PC-3 (cell line): Measurements from ENCODE around the gene CCDC136. TPM values are rescaled to one million over a fixed set of nuclear protein-coding genes. Genes with fewer than 3 reads are reported as not detected.

Experiments
- ATAC-seq: fragments of 200-7000 bp; cut with Tn5 transposase; 2 replicates; pipeline ENCODE4 v1.9.1; 2020; ENCODE audit warnings: mild to moderate bottlenecking, moderate library complexity
- BruUV-seq: library from RNA; stranded (reverse); fragments of 400-500 nt; replicated peaks from 2 replicates; lab custom pipeline; 2021; lab: Mats Ljungman, UMichigan
- CTCF ChIA-PET: fragments of 300-600 bp; sonication (Branson Sonifier 250); formaldehyde crosslinking; loops from one replicate; lab custom pipeline; 2022; ENCODE audit warnings: antibody characterized with exemption; lab: Charles Lee
- POLR2A ChIA-PET: fragments of 300-600 bp; sonication (Branson Sonifier 250); formaldehyde crosslinking; loops from one replicate; lab custom pipeline; 2022; ENCODE audit warnings: antibody characterized with exemption; ENCODE audit not compliant: unreplicated experiment; lab: Charles Lee
- DNase-seq: peaks from one replicate; pipeline ENCODE4 v3.0.0-alpha.2; 2015
- H2AFZ ChIP-seq: fragments of 300-600 bp; sonication (generic); 2 replicates; pipeline ENCODE4 v1.6.0; 2016; ENCODE audit warnings: antibody characterized with exemption, low read length
- H3F3A ChIP-seq: fragments of 300-600 bp; sonication (generic); one replicate; pipeline ENCODE4 v1.6.0; 2017; ENCODE audit warnings: antibody characterized with exemption, low read length, control low read depth, mild to moderate bottlenecking; ENCODE audit not compliant: unreplicated experiment
- H3K27ac ChIP-seq: fragments of 300-600 bp; sonication (generic); 2 replicates; pipeline ENCODE4 v1.5.1; 2016; ENCODE audit warnings: mild to moderate bottlenecking, low read length
- H3K27me3 ChIP-seq: fragments of 300-600 bp; sonication (generic); 2 replicates; pipeline ENCODE4 v1.6.1; 2016; ENCODE audit warnings: low read length, mixed read lengths
- H3K36me3 ChIP-seq: fragments of 300-600 bp; sonication (generic); 2 replicates; pipeline ENCODE4 v1.6.1; 2016; ENCODE audit warnings: low read depth, mixed run types, low read length, mixed read lengths
- H3K4me1 ChIP-seq: fragments of 300-600 bp; sonication (generic); 2 replicates; pipeline ENCODE4 v1.5.1; 2016; ENCODE audit warnings: low read length; ENCODE audit not compliant: insufficient read depth
- H3K4me2 ChIP-seq: fragments of 300-600 bp; sonication (generic); 2 replicates; pipeline ENCODE4 v1.6.0; 2016; ENCODE audit warnings: low read length
- H3K4me3 ChIP-seq: fragments of 300-600 bp; sonication (generic); 2 replicates; pipeline ENCODE4 v1.5.1; 2016; ENCODE audit warnings: mild to moderate bottlenecking, low read length, mixed read lengths
- H3K79me2 ChIP-seq: fragments of 300-600 bp; sonication (generic); 2 replicates; pipeline ENCODE4 v1.6.1; 2017; ENCODE audit warnings: low read length, mixed read lengths
- H3K9ac ChIP-seq: fragments of 300-600 bp; sonication (generic); 2 replicates; pipeline ENCODE4 v1.6.0; 2016; ENCODE audit warnings: mild to moderate bottlenecking, low read length
- H3K9me2 ChIP-seq: fragments of 300-600 bp; sonication (generic); replicated peaks from 2 replicates; pipeline ENCODE4 v1.6.1; 2016; ENCODE audit warnings: mixed run types, low read length, mixed read lengths
- H3K9me3 ChIP-seq: fragments of 300-600 bp; sonication (generic); 2 replicates; pipeline ENCODE4 v1.6.1; 2016; ENCODE audit warnings: low read length, mixed read lengths
- H4K20me1 ChIP-seq: fragments of 300-600 bp; sonication (generic); 2 replicates; pipeline ENCODE4 v1.6.1; 2016; ENCODE audit warnings: low read length, mixed read lengths
- EZH2 ChIP-seq: fragments of 300-600 bp; sonication (generic); IDR thresholded peaks from one replicate; pipeline ENCODE4 v1.6.1; 2017; ENCODE audit warnings: antibody characterized with exemption, mild to moderate bottlenecking, low read length; ENCODE audit not compliant: unreplicated experiment
- EZH2phosphoT487 ChIP-seq: fragments of 300-600 bp; sonication (generic); IDR thresholded peaks from 2 replicates; pipeline ENCODE4 v1.6.1; 2018; ENCODE audit warnings: mild to moderate bottlenecking, antibody characterized with exemption, low read length, borderline replicate concordance
- intact Hi-C: fragments of 100-400 bp; cut with micrococcal nuclease; formaldehyde crosslinking; loops from 2 replicates; pipeline ENCODE4 v1.9.0; 2023
- total RNA-seq: library from RNA; depleted of rRNA; stranded (reverse); fragments of >200 nt; gene quantifications from 2 replicates; pipeline ENCODE4 v1.2.3, GENCODE V29; 2014
- TF ChIP-seq, protein P1 (sequence below): fragments of 300-600 bp; sonication (generic); conservative IDR thresholded peaks from 2 replicates; pipeline ENCODE4 v1.5.1; 2017; ENCODE audit warnings: antibody characterized with exemption, low read depth, mild to moderate bottlenecking, low read length

CCDC136 gene
- total RNA-seq, 1 experiment from 2014 or later, result 10.5 TPM

DNA sequence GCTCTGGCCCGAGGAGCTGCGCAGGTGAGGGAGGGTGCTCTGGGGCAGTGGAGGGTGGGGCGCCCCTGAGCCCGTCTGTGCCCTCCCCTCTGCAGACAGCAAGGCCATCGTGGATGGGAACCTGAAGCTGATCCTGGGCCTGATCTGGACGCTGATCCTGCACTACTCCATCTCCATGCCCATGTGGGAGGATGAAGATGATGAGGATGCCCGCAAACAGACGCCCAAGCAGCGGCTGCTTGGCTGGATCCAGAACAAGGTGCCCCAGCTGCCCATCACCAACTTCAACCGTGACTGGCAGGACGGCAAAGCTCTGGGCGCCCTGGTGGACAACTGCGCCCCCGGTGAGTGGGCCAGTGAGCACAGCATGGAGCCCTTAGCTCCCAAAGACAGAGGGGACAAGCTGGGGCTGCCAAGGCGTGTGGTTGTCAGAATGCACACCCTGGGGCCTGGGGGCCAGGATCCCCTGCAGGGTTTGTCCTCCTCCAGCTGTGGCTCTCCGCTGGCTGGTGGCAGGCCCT, 43.5 kb downstream of the CCDC136 start:
- Histone ChIP-seq H3K27me3 (no peaks in the 10 kb centered on the region), H3K27ac (no peak overlapping the region), H3K4me1 (peaks cover 29% of the 10 kb centered on the region), H3K9me2 (no peaks in the 10 kb centered on the region), H3K79me2 (peaks cover 44% of the 10 kb centered on the region), H3K4me3 (no peak overlapping the region), H3K36me3 (peaks cover 14% of the 10 kb centered on the region), H3K9ac (no peak overlapping the region), H4K20me1 (no peaks in the 10 kb centered on the region; the same call in 1 of the 2 replicates), H2AFZ (no peak overlapping the region), H3F3A (no peaks in the 10 kb centered on the region), H3K4me2 (no peak overlapping the region), H3K9me3 (no peaks in the 10 kb centered on the region)
- ChIA-PET POLR2A (no interaction called here), CTCF (no interaction called here)
- DNase-seq (no peak), ATAC-seq (no peak)
- no TSS peak for BruUV-seq
- intact Hi-C loops, result no loop called here
- TF ChIP-seq EZH2, result no peak
- TF ChIP-seq, protein P1, sequence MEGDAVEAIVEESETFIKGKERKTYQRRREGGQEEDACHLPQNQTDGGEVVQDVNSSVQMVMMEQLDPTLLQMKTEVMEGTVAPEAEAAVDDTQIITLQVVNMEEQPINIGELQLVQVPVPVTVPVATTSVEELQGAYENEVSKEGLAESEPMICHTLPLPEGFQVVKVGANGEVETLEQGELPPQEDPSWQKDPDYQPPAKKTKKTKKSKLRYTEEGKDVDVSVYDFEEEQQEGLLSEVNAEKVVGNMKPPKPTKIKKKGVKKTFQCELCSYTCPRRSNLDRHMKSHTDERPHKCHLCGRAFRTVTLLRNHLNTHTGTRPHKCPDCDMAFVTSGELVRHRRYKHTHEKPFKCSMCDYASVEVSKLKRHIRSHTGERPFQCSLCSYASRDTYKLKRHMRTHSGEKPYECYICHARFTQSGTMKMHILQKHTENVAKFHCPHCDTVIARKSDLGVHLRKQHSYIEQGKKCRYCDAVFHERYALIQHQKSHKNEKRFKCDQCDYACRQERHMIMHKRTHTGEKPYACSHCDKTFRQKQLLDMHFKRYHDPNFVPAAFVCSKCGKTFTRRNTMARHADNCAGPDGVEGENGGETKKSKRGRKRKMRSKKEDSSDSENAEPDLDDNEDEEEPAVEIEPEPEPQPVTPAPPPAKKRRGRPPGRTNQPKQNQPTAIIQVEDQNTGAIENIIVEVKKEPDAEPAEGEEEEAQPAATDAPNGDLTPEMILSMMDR, result no peak
- TF ChIP-seq EZH2phosphoT487, result no peak

DNA sequence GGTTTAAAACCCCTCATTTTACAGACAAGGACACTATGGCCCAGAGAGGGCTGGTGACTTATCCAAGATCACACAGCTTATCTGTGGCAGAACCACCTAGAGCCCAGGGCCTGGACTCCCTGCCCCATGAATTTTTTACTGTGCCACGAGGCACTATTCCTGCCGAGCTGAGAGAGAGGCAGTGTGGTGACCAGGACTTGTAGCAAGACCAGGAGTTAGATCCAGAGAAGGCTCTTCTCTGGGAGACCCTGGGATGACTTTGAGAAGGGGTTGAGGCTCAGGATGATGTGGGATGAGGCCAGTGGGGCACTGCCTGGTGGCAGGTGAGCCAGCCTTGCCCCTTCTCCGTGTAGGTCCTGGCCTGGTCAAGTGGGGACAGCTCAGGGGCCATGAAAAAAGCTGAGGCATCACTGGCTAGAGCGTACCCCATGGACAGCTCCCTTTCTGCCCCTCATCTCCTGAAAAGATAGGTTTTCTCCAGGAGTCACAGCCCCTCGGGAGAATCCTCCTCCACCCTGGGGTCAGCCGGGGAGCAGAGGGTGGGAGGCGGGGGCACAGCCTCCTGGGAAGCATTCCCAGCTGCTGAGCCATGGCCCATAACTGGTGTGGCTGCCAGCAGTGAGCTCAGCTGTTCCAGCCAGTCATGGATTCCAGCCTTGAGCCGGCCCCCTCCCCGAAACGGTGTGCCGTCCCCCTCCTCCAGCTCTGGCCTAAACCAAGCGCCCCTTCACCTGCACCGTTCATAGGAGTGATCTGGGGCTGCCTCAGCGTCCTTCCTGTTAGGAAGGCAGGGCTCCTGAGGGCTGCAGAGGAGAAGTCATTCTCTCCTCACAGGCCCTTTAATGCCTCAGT, 44.2 kb downstream of the CCDC136 start:
- Histone ChIP-seq H3K4me2 (no peak overlapping the region), H3K79me2 (peaks cover 37% of the 10 kb centered on the region), H3K9me3 (no peaks in the 10 kb centered on the region), H3K9ac (no peak overlapping the region), H3K27ac (no peak overlapping the region), H3K27me3 (no peaks in the 10 kb centered on the region), H3K4me3 (no peak overlapping the region), H3K36me3 (peaks cover 14% of the 10 kb centered on the region), H3K4me1 (peaks cover 29% of the 10 kb centered on the region), H4K20me1 (no peaks in the 10 kb centered on the region; the same call in 1 of the 2 replicates), H3F3A (no peaks in the 10 kb centered on the region), H2AFZ (no peak overlapping the region), H3K9me2 (no peaks in the 10 kb centered on the region)
- CTCF ChIA-PET, result no interaction called here
- no TSS peak for BruUV-seq
- POLR2A ChIA-PET, result no interaction called here
- intact Hi-C loops, result no loop called here
- TF ChIP-seq, protein P1, result no peak
- TF ChIP-seq EZH2phosphoT487 (no peak), EZH2 (no peak)
- DNase-seq (no peak), ATAC-seq (no peak)

DNA sequence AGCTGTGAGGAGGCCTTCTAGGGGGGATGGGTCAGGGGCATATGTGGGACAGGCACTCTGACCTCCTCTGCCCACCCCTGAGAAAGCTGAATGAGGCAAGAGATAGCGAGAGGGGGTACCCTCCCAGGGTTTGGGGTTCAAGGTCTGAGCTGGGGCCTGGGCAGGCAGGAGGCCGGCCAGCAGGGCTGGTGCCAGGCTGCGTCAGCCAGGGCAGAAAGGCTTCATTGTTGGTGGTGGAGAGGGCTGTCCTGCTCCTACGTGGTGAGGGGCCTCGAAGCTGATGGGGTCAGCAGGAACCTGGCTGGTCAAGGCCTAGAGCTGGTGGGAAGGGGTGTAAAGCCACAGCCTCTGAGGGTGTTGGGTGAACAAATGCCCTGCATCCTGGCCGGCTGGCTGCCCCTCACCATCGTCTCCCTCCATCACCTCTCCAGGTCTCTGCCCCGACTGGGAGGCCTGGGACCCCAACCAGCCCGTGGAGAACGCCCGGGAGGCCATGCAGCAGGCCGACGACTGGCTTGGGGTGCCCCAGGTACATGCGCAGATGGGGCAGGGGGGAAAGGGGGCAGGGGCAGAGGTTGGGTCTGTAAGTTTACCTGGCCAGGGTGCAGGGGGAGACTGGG, 45.1 kb downstream of the CCDC136 start:
- ATAC-seq (no peak), DNase-seq (no peak)
- no peak overlapping the region for H3K4me2 ChIP-seq
- POLR2A ChIA-PET, result no interaction called here
- H3F3A ChIP-seq, result no peaks in the 10 kb centered on the region
- peaks cover 18% of the 10 kb centered on the region for H3K36me3 ChIP-seq
- no peak overlapping the region for H3K27ac ChIP-seq
- H3K9me2 ChIP-seq, result no peaks in the 10 kb centered on the region
- no peak overlapping the region for H2AFZ ChIP-seq
- no peak overlapping the region for H3K4me3 ChIP-seq
- peaks cover 29% of the 10 kb centered on the region for H3K79me2 ChIP-seq
- no peaks in the 10 kb centered on the region for H3K9me3 ChIP-seq
- intact Hi-C loops, result no loop called here
- H3K27me3 ChIP-seq, result no peaks in the 10 kb centered on the region
- TF ChIP-seq EZH2phosphoT487, result no peak
- no peak for TF ChIP-seq EZH2
- TF ChIP-seq, protein P1, result no peak
- no peaks in the 10 kb centered on the region; the same call in 1 of the 2 replicates for H4K20me1 ChIP-seq
- CTCF ChIA-PET, result no interaction called here
- H3K9ac ChIP-seq, result no peak overlapping the region
- H3K4me1 ChIP-seq, result peaks cover 22% of the 10 kb centered on the region
- BruUV-seq, result no TSS peak
